SK-N-SH (cell line): ENCODE data around the gene PMEPA1. TPM values are rescaled to one million over a fixed set of nuclear protein-coding genes. Genes with fewer than 3 reads are reported as not detected.

Experiments
- CTCF ChIA-PET: fragments of 300-600, 350-600 bp; formaldehyde crosslinking; extraction: SDS; loops from one replicate; lab custom pipeline; 2021; lab: Yijun Ruan, JAX
- POLR2A ChIA-PET: fragments of 350-600 bp; sonication (Branson Sonifier 250); formaldehyde crosslinking; extraction: SDS; loops from one replicate; lab custom pipeline; 2020; ENCODE audit warnings: antibody characterized with exemption, inconsistent platforms; lab: Yijun Ruan, JAX
- DNase-seq: peaks from one replicate; pipeline ENCODE4 v3.0.0; 2012
- H2AFZ ChIP-seq: fragments of 200-600 bp; sonication (generic); 2 replicates; pipeline ENCODE4 v1.8.1; 2016; ENCODE audit warnings: antibody characterized with exemption, mild to moderate bottlenecking, low read depth
- H3F3A ChIP-seq: fragments of 200-600 bp; sonication (generic); replicated peaks from 2 replicates; pipeline ENCODE3; 2016; ENCODE audit warnings: antibody characterized with exemption, mild to moderate bottlenecking; ENCODE audit not compliant: insufficient read depth
- H3K27ac ChIP-seq, 2 experiments: fragments of 200-500 bp in 1 of 2; fragments of 200-600 bp in 1 of 2; sonication (Bioruptor generic) in 1 of 2; sonication (generic), shearing (Covaris generic) in 1 of 2; 2 replicates each; pipeline versions ENCODE4 v1.5.1 to v1.6.1; 2014 to 2016; ENCODE audit warnings: low read depth in 2 of 2, inconsistent platforms in 1 of 2, low read length in 1 of 2, mild to moderate bottlenecking in 1 of 2, mixed read lengths in 1 of 2
- H3K27me3 ChIP-seq: fragments of 200-600 bp; sonication (generic), shearing (Covaris generic); 2 replicates; pipeline ENCODE4 v1.6.1; 2016; ENCODE audit warnings: mixed run types; ENCODE audit not compliant: insufficient read depth
- H3K36me3 ChIP-seq, 2 experiments: fragments of 200-500 bp in 1 of 2; fragments of 200-600 bp in 1 of 2; sonication (Bioruptor generic) in 1 of 2; sonication (generic) in 1 of 2; replicated peaks in 1 of 2; 2 replicates each; pipeline versions ENCODE3 to v1.5.1; 2014 to 2016; ENCODE audit warnings: low read length in 1 of 2, mild to moderate bottlenecking in 1 of 2; ENCODE audit not compliant: insufficient read depth in 2 of 2, control insufficient read depth in 1 of 2
- H3K4me1 ChIP-seq, 2 experiments: fragments of 200-500 bp in 1 of 2; fragments of 200-600 bp in 1 of 2; sonication (Bioruptor generic) in 1 of 2; sonication (generic), shearing (Covaris generic) in 1 of 2; 2 replicates each; pipeline versions ENCODE4 v1.5.1 to v1.6.1; 2014 to 2016; ENCODE audit warnings: low read depth in 1 of 2, low read length in 1 of 2, mixed run types in 1 of 2; ENCODE audit not compliant: insufficient read depth in 2 of 2, control insufficient read depth in 1 of 2
- H3K4me2 ChIP-seq: fragments of 200-600 bp; sonication (generic), shearing (Covaris generic); 2 replicates; pipeline ENCODE4 v1.6.1; 2017; ENCODE audit warnings: mixed run types
- H3K4me3 ChIP-seq, 2 experiments: fragments of 200-500 bp in 1 of 2; fragments of 200-600 bp in 1 of 2; sonication (Bioruptor generic) in 1 of 2; sonication (generic), shearing (Covaris generic) in 1 of 2; 2 replicates each; pipeline versions ENCODE4 v1.5.1 to v1.8.1; 2014 to 2016; ENCODE audit warnings: low read depth in 2 of 2, inconsistent platforms in 1 of 2, low read length in 1 of 2, mild to moderate bottlenecking in 1 of 2, mixed read lengths in 1 of 2, moderate library complexity in 1 of 2
- H3K79me2 ChIP-seq: fragments of 200-600 bp; sonication (generic); 2 replicates; pipeline ENCODE4 v1.8.1; 2017; ENCODE audit warnings: mild to moderate bottlenecking; ENCODE audit not compliant: insufficient read depth
- H3K9ac ChIP-seq: fragments of 200-600 bp; sonication (generic); 2 replicates; pipeline ENCODE4 v1.6.1; 2017; ENCODE audit warnings: mixed run types
- H3K9me2 ChIP-seq: fragments of 200-600 bp; sonication (generic); 2 replicates; pipeline ENCODE4 v1.6.1; 2017; ENCODE audit warnings: mixed run types
- H3K9me3 ChIP-seq: fragments of 200-600 bp; sonication (generic); 2 replicates; pipeline ENCODE4 v1.6.1; 2017; ENCODE audit warnings: mixed run types, mild to moderate bottlenecking, moderate library complexity
- H4K20me1 ChIP-seq: fragments of 200-600 bp; sonication (generic); 2 replicates; pipeline ENCODE4 v1.6.1; 2017; ENCODE audit warnings: mild to moderate bottlenecking, mixed run types; ENCODE audit not compliant: insufficient read depth
- ELF1 ChIP-seq: IDR thresholded peaks from 2 replicates; pipeline ENCODE4 v1.4.0; 2012
- FOSL2 ChIP-seq: IDR thresholded peaks from 2 replicates; pipeline ENCODE4 v1.4.0; 2012; ENCODE audit warnings: low read depth, mild to moderate bottlenecking, moderate library complexity, borderline replicate concordance
- FOXJ3 ChIP-seq: sonication (generic); formaldehyde crosslinking; IDR thresholded peaks from 2 replicates; pipeline ENCODE4 v1.5.1; 2020; ENCODE audit warnings: mild to moderate bottlenecking, missing genetic modification reagents
- JUND ChIP-seq: IDR thresholded peaks from 2 replicates; pipeline ENCODE4 v1.4.0; 2012
- MEF2A ChIP-seq: IDR thresholded peaks from 2 replicates; pipeline ENCODE4 v1.4.0; 2012; ENCODE audit warnings: low read depth, borderline replicate concordance
- MXI1 ChIP-seq: IDR thresholded peaks from 2 replicates; pipeline ENCODE4 v1.6.1; 2012; ENCODE audit warnings: mild to moderate bottlenecking, low read depth, low read length, improper control_type of control experiment
- NFIC ChIP-seq: IDR thresholded peaks from 2 replicates; pipeline ENCODE4 v1.4.0; 2012; ENCODE audit warnings: borderline replicate concordance
- NRF1 ChIP-seq: IDR thresholded peaks from 2 replicates; pipeline ENCODE4 v1.6.1; 2012; ENCODE audit warnings: low read depth, mild to moderate bottlenecking, low read length
- POLR2AphosphoS5 ChIP-seq: IDR thresholded peaks from 2 replicates; pipeline ENCODE4 v1.6.1; 2012; ENCODE audit warnings: low read depth, low read length
- RCOR1 ChIP-seq: fragments of 150-350 bp; IDR thresholded peaks from 2 replicates; pipeline ENCODE4 v1.6.1; 2017; ENCODE audit warnings: antibody characterized with exemption, low read length
- RFX5 ChIP-seq: IDR thresholded peaks from 2 replicates; pipeline ENCODE4 v1.6.1; 2012; ENCODE audit warnings: mild to moderate bottlenecking, improper control_type of control experiment, low read length
- SMC3 ChIP-seq: IDR thresholded peaks from 2 replicates; pipeline ENCODE4 v1.6.1; 2012; ENCODE audit warnings: low read depth, low read length, improper control_type of control experiment
- TAF1 ChIP-seq: IDR thresholded peaks from 2 replicates; pipeline ENCODE4 v1.6.1; 2012; ENCODE audit warnings: low read depth, mild to moderate bottlenecking, low read length, moderate library complexity, borderline replicate concordance
- TCF12 ChIP-seq: IDR thresholded peaks from 2 replicates; pipeline ENCODE4 v1.4.0; 2012
- WGBS: methylation state at CpG from one replicate; pipeline ENCODE4 v1.1.6; 2017; ENCODE audit warnings: low lambda C conversion rate; 5-methylcytosine and 5-hydroxymethylcytosine counted together
- polyA plus RNA-seq, 3 experiments: library from polyadenylated mRNA; depleted of rRNA; stranded (reverse); fragments of >200 nt; gene quantifications; 2 replicates each; pipeline ENCODE4 v1.2.3, GENCODE V29; 2012
- TF ChIP-seq, protein P1 (sequence below): IDR thresholded peaks from 2 replicates; pipeline ENCODE4 v1.4.0; 2012; ENCODE audit warnings: low read depth
- TF ChIP-seq, protein P2 (sequence below): fragments of 150-350 bp; IDR thresholded peaks from 2 replicates; pipeline ENCODE4 v1.6.1; 2016; ENCODE audit warnings: mild to moderate bottlenecking, low read depth, low read length
- TF ChIP-seq, protein P3 (sequence below): IDR thresholded peaks from 2 replicates; pipeline ENCODE4 v1.4.0; 2012; ENCODE audit warnings: low read depth, borderline replicate concordance

PMEPA1 gene
- polyA plus RNA-seq, 1 of the 3 experiments (the other 2 are of a cell fraction): 7.1 TPM

DNA sequence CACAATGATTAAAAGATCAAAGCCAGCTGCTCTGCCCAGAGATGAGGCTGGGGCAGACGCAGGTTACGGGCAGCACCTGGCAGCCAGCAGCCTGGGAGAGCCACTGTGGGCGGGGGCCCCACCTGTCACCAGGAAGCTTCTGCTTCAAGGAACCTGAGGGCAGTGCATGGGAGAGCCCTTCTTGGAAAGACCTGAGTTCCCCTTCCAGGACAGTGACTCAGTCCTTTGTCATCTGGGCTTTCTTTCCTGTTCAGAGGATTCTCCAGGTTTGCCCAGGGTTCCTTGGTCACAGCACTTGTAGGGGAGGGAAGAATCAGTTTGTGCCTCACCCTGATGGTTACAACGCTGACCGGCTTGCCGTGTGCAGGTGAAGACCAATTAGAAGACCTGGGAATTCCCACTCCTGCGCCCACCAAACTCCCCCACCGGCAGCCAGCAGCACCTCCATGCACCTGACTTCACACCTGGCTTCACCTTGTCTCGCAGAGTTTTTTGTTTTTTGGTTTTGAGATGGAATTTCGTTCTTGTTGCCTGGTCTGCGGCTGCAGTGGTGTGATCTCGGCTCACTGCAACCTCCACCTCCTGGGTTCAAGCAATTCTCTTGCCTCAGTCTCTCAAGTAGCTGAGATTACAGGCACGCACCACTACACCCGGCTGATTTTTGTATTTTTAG lies 91.6 kb downstream of the PMEPA1 start:
- no peak for DNase-seq
- H2AFZ ChIP-seq: no peak overlapping the region
- POLR2A ChIA-PET: no interaction called here
- H4K20me1 ChIP-seq: no peaks in the 10 kb centered on the region
- H3K9me3 ChIP-seq: no peaks in the 10 kb centered on the region
- H3K79me2 ChIP-seq: no peaks in the 10 kb centered on the region
- no peaks in the 10 kb centered on the region for H3K36me3 ChIP-seq
- 72% methylated on average over 12 of the region's 14 CpGs for WGBS
- TF ChIP-seq, protein P1, sequence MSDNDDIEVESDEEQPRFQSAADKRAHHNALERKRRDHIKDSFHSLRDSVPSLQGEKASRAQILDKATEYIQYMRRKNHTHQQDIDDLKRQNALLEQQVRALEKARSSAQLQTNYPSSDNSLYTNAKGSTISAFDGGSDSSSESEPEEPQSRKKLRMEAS: no peak
- no peak for TF ChIP-seq RCOR1
- no peak for TF ChIP-seq MXI1
- TF ChIP-seq NFIC: no peak
- no peak for TF ChIP-seq ELF1
- TF ChIP-seq, all 33 proteins: peak for 0
- no peaks in the 10 kb centered on the region; the same call in 1 of the 2 replicates for H3K27me3 ChIP-seq
- CTCF ChIA-PET: interaction anchor here (0.8 to 6.0 kb wide), 4 partner anchors 22 to 595 kb away, joined by 3 to 31 read pairs (median 3); no protein-coding TSS in a partner anchor
- H3K27ac ChIP-seq: no peak overlapping the region
- no peak overlapping the region for H3K4me2 ChIP-seq
- no peak overlapping the region for H3K4me3 ChIP-seq
- H3F3A ChIP-seq: no peaks in the 10 kb centered on the region
- peaks cover 0 to 5% of the 10 kb centered on the region in 2 experiments; a peak in 1 of 4 replicates for H3K4me1 ChIP-seq
- no peak overlapping the region for H3K9ac ChIP-seq
- H3K9me2 ChIP-seq: no peaks in the 10 kb centered on the region

DNA sequence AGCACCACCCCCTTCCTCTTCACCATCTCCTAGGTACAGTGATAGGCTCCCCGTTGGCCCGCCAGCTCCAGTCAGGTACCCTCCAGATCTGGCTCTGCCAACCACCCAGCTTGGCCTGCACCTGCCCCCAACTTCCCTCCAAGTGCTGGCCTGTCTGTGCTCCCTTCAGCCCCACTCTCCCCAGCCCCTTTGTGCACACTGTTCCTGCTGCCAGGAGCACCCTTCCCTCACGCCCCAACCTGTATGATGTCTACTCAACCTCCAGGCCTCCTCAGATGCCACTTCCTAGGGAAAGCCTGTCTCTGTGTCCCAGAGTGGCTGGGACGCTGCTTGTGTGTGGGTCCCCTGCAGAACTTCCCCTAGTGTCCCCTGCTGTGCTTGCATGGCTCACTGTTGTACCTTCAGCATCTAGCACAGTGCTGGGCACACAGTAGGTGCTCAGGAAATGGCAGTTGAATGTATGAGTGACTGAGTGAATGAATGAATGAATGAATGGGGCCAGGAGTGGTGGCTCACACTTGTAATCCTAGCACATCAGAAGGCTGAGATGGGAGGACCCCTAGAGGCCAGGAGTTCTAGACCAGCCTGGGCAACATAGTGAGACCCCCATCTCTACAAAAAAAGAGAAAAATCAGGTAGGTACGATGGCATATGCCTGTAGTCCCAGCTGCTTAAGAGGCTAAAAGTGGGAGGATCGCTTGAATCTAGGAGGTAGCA lies 92.6 kb downstream of the PMEPA1 start:
- H3K9me2 ChIP-seq: no peaks in the 10 kb centered on the region
- H3K79me2 ChIP-seq: no peaks in the 10 kb centered on the region
- no peak overlapping the region for H3K9ac ChIP-seq
- no peak overlapping the region for H2AFZ ChIP-seq
- no peak for DNase-seq
- H3K27ac ChIP-seq: no peak overlapping the region
- H3K4me3 ChIP-seq: no peak overlapping the region
- WGBS: 71% methylated on average over 6 of the region's 6 CpGs
- ChIA-PET POLR2A (no interaction called here), CTCF (interaction anchor here (0.8 to 6.0 kb wide), 7 partner anchors 11 to 596 kb away, joined by 3 to 31 read pairs (median 3); no protein-coding TSS in a partner anchor)
- no peaks in the 10 kb centered on the region for H3K9me3 ChIP-seq
- H3K4me2 ChIP-seq: no peak overlapping the region
- no peaks in the 10 kb centered on the region for H3F3A ChIP-seq
- no peaks in the 10 kb centered on the region for H3K4me1 ChIP-seq
- H4K20me1 ChIP-seq: no peaks in the 10 kb centered on the region
- H3K27me3 ChIP-seq: no peaks in the 10 kb centered on the region; the same call in 1 of the 2 replicates
- no peaks in the 10 kb centered on the region for H3K36me3 ChIP-seq
- TF ChIP-seq, protein P1: no peak
- TF ChIP-seq TAF1: no peak

DNA sequence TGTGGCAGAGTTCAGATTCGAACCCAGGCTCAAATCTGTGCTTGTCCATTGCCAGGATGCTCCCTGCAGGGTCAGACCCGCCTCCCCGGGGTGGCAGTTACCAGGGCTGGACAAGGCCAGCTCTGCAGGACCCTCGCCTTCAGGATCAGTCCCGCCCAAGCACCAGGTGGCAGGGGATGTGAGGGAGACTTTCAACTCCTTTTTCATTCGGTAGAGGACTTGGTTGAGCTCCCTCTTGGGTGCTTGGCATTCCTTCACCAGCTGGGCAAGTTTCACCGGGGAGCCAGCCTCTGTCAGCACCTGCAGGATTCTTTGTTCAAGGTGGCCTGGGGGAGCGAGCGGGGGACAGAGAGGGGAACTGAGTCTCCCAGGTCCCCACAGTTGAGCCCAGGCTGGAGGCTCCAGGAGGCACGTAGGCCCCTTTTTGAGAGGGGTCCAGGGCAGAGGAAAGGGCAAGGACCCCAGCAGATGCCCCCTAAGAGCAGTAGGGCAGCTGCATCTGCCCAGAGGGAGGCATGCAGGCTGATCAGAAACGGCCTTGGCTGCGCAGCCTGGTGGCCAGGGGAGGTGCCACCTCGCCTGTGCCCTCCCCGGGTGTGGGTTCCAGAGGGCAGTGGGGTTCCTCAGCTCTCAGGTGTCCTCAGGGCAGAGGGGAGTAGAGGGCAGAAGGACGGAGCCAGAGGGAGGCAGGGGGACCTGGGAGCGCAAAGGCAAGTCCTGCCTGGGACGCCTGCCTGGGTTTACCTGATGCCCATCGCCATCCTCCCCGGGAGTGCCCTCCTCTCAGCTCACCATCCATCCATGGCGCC lies 93.5 kb downstream of the PMEPA1 start:
- H3K27me3 ChIP-seq: no peaks in the 10 kb centered on the region; the same call in 1 of the 2 replicates
- CTCF ChIA-PET: interaction anchor here (0.8 to 6.0 kb wide), 6 partner anchors 8 to 594 kb away, joined by 3 to 31 read pairs (median 5); no protein-coding TSS in a partner anchor
- WGBS: 54% methylated on average over 10 of the region's 20 CpGs
- no peaks in the 10 kb centered on the region for H3K36me3 ChIP-seq
- no peak overlapping the region for H3K9ac ChIP-seq
- no peak overlapping the region for H3K27ac ChIP-seq
- TF ChIP-seq, protein P2, sequence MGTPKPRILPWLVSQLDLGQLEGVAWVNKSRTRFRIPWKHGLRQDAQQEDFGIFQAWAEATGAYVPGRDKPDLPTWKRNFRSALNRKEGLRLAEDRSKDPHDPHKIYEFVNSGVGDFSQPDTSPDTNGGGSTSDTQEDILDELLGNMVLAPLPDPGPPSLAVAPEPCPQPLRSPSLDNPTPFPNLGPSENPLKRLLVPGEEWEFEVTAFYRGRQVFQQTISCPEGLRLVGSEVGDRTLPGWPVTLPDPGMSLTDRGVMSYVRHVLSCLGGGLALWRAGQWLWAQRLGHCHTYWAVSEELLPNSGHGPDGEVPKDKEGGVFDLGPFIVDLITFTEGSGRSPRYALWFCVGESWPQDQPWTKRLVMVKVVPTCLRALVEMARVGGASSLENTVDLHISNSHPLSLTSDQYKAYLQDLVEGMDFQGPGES: no peak
- no peak for TF ChIP-seq NFIC
- TF ChIP-seq NRF1: no peak
- no peak for TF ChIP-seq JUND
- TF ChIP-seq RFX5: no peak
- no peak for TF ChIP-seq FOSL2
- TF ChIP-seq TCF12: no peak
- TF ChIP-seq POLR2AphosphoS5: no peak
- TF ChIP-seq MEF2A: no peak
- TF ChIP-seq SMC3: no peak
- TF ChIP-seq, protein P3, sequence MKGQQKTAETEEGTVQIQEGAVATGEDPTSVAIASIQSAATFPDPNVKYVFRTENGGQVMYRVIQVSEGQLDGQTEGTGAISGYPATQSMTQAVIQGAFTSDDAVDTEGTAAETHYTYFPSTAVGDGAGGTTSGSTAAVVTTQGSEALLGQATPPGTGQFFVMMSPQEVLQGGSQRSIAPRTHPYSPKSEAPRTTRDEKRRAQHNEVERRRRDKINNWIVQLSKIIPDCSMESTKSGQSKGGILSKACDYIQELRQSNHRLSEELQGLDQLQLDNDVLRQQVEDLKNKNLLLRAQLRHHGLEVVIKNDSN: no peak
- no peak for TF ChIP-seq FOXJ3 (CRISPR knock-in tag)
- TF ChIP-seq, all 33 proteins: peak for 0
- H3K4me1 ChIP-seq: no peaks in the 10 kb centered on the region
- no peaks in the 10 kb centered on the region for H3K9me2 ChIP-seq
- no peak overlapping the region for H2AFZ ChIP-seq
- no peaks in the 10 kb centered on the region for H3F3A ChIP-seq
- H3K9me3 ChIP-seq: no peaks in the 10 kb centered on the region
- H4K20me1 ChIP-seq: no peaks in the 10 kb centered on the region
- no peak overlapping the region for H3K4me3 ChIP-seq
- H3K79me2 ChIP-seq: no peaks in the 10 kb centered on the region
- POLR2A ChIA-PET: no interaction called here
- H3K4me2 ChIP-seq: no peak overlapping the region
- DNase-seq: no peak
